NCI-H187 (cell line): ENCODE data around the gene RUBCNL.

Source experiments
- DNase-seq, 2 experiments: peaks; one replicate each; lab custom pipeline; 2025; lab: John Stamatoyannopoulos, UW

The RUBCNL gene

GRCh38 chr13:46310066-46310465 lies 77.0 kb downstream of the RUBCNL start:
- no peak for DNase-seq

- DNase-seq, result no peak
These were observed 79.5 kb downstream of the RUBCNL start for GRCh38 chr13:46307554-46307953.

GRCh38 chr13:46304546-46304945 lies 82.5 kb downstream of the RUBCNL start:
- DNase-seq, result no peak

- no peak for DNase-seq
These were observed 83.2 kb downstream of the RUBCNL start for GRCh38 chr13:46303742-46304385.

- no peak for DNase-seq
These were observed 89.7 kb downstream of the RUBCNL start for GRCh38 chr13:46297361-46297811.

GRCh38 chr13:46296921-46297320 lies 90.1 kb downstream of the RUBCNL start:
- DNase-seq, result no peak

GRCh38 chr13:46296115-46296822 lies 90.8 kb downstream of the RUBCNL start:
- DNase-seq, result no peak

- DNase-seq, result no peak
These were observed 91.4 kb downstream of the RUBCNL start for GRCh38 chr13:46295491-46296114.

GRCh38 chr13:46293436-46293835 lies 93.6 kb downstream of the RUBCNL start:
- DNase-seq, result no peak
